Fibroblast of mammary gland (primary cell): Measurements from ENCODE around the gene RELN.

ENCODE experiments used
- DNase-seq: peaks from one replicate; pipeline ENCODE4 v3.0.0-alpha.2; 2010; ENCODE audit warnings: low read depth
- H3K4me3 ChIP-seq: 2 replicates; pipeline ENCODE4 v1.5.1; 2011; ENCODE audit warnings: low read depth, mild to moderate bottlenecking, low read length, moderate library complexity; ENCODE audit not compliant: control insufficient read depth
- TF ChIP-seq, protein P1 (sequence below): conservative IDR thresholded peaks from 2 replicates; pipeline ENCODE4 v1.5.1; 2011; ENCODE audit warnings: low read depth, low read length, inconsistent platforms; ENCODE audit not compliant: control insufficient read depth, insufficient read depth

The RELN gene

GRCh38 chr7:103613655-103614642 lies 375.5 kb downstream of the RELN start:
- TF ChIP-seq, protein P1, sequence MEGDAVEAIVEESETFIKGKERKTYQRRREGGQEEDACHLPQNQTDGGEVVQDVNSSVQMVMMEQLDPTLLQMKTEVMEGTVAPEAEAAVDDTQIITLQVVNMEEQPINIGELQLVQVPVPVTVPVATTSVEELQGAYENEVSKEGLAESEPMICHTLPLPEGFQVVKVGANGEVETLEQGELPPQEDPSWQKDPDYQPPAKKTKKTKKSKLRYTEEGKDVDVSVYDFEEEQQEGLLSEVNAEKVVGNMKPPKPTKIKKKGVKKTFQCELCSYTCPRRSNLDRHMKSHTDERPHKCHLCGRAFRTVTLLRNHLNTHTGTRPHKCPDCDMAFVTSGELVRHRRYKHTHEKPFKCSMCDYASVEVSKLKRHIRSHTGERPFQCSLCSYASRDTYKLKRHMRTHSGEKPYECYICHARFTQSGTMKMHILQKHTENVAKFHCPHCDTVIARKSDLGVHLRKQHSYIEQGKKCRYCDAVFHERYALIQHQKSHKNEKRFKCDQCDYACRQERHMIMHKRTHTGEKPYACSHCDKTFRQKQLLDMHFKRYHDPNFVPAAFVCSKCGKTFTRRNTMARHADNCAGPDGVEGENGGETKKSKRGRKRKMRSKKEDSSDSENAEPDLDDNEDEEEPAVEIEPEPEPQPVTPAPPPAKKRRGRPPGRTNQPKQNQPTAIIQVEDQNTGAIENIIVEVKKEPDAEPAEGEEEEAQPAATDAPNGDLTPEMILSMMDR = peak; percentile 49

GRCh38 chr7:103609778-103610177 lies 379.7 kb downstream of the RELN start:
- DNase-seq = no peak
- H3K4me3 ChIP-seq = no peak overlapping the region
- TF ChIP-seq, protein P1 = no peak

More at GRCh38 chr7:103613655-103614642, 375.5 kb downstream of the RELN start:
- peak; percentile 46 for DNase-seq
- no peak overlapping the region for H3K4me3 ChIP-seq

- no peak overlapping the region for H3K4me3 ChIP-seq
- DNase-seq = no peak
- TF ChIP-seq, protein P1 = no peak
Observed at GRCh38 chr7:103605640-103606039, 383.8 kb downstream of the RELN start.

GRCh38 chr7:103598326-103598905 lies 391.0 kb downstream of the RELN start:
- no peak overlapping the region for H3K4me3 ChIP-seq
- TF ChIP-seq, protein P1 = no peak
- no peak for DNase-seq

GRCh38 chr7:103597606-103598005 lies 391.9 kb downstream of the RELN start:
- no peak for DNase-seq
- H3K4me3 ChIP-seq = no peak overlapping the region
- TF ChIP-seq, protein P1 = no peak

DNA sequence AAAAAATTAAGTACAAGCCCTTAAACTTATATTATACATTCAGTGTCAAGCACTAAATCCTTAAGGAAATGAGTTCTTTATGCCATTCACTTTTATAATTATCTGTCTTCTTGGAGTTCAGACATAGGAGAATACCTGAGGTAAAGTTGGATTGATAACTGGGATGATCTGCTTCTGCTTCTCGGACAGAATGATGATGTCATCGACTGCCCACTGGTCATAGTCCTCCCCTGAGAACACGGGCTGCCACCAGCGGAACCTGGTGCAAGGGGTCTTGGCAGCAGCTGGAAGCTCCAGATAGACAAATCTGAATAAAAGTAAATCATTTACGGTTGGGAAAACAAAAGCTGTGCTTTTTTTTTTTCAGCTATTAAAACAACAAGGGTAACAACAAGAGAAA lies 395.3 kb downstream of the RELN start:
- TF ChIP-seq, protein P1 = no peak
- DNase-seq = no peak
- no peak overlapping the region for H3K4me3 ChIP-seq
